ENCODE results near the gene ARL10. TPM values are rescaled to one million over a fixed set of nuclear protein-coding genes. Genes with fewer than 3 reads are reported as not detected.

Gene ARL10
- total RNA-seq, 1 donor from 2014 or later, result 9.1 TPM

GRCh38 chr5:176360894-176361436, 4.3 kb upstream of the ARL10 start:
- peaks cover 3% of the 10 kb centered on the region for H3K4me1 ChIP-seq
- Mint-ChIP-seq H3K9me3 (no peaks in the 10 kb centered on the region), H3K4me3 (peak overlapping the region; percentile 97), H3K27ac (peak overlapping the region; percentile 74), H3K4me1 (peaks cover 7% of the 10 kb centered on the region), H3K36me3 (peaks cover 14% of the 10 kb centered on the region), H3K27me3 (ENCODE audit: insufficient read depth, low read depth) (peaks cover 8% of the 10 kb centered on the region)
- no peak overlapping the region for H3K27ac ChIP-seq
- no peak for DNase-seq (ENCODE audit: low spot score)
- H2AFZ ChIP-seq (replicated peaks), result peak overlapping the region; percentile 82
- peaks cover 49% of the 10 kb centered on the region for H4K20me1 ChIP-seq (ENCODE audit: low read depth)
- H3K9ac ChIP-seq, result peak overlapping the region; percentile 84
- TF ChIP-seq CTCF (IDR thresholded peaks at IDR 0.05) (no peak), EZH2 (IDR thresholded peaks at IDR 0.05) (no peak), EZH2phosphoT487 (IDR thresholded peaks at IDR 0.05) (no peak)
- H3K79me2 ChIP-seq (ENCODE audit: low read depth), result peaks cover 54% of the 10 kb centered on the region
- peak overlapping the region; percentile 75 for H3K4me2 ChIP-seq
- H3F3A ChIP-seq (ENCODE audit: low read depth), result no peaks in the 10 kb centered on the region
- peaks cover 44% of the 10 kb centered on the region for H3K27me3 ChIP-seq
- peak overlapping the region; percentile 90 for H3K4me3 ChIP-seq
- no peaks in the 10 kb centered on the region for H3K36me3 ChIP-seq
- no peaks in the 10 kb centered on the region for H3K9me3 ChIP-seq (ENCODE audit: low read depth)

- Mint-ChIP-seq H3K4me3 (peak within 1 kb of the TSS; percentile 97), H3K4me1 (peaks cover 8% of the 10 kb centered on the region), H3K9me3 (no peaks in the 10 kb centered on the region), H3K27me3 (ENCODE audit: insufficient read depth, low read depth) (peaks cover 8% of the 10 kb centered on the region), H3K27ac (peak within 1 kb of the TSS; percentile 96), H3K36me3 (peaks cover 13% of the 10 kb centered on the region)
- H3K9me3 ChIP-seq (ENCODE audit: low read depth), result no peaks in the 10 kb centered on the region
- H4K20me1 ChIP-seq (ENCODE audit: low read depth), result peaks cover 43% of the 10 kb centered on the region
- peak within 1 kb of the TSS; percentile 90 for H3K4me3 ChIP-seq
- H3K9ac ChIP-seq, result peak within 1 kb of the TSS; percentile 84
- peak within 1 kb of the TSS; percentile 82 for H2AFZ ChIP-seq (replicated peaks)
- H3K79me2 ChIP-seq (ENCODE audit: low read depth), result peaks cover 47% of the 10 kb centered on the region
- peak within 1 kb of the TSS; percentile 75 for H3K4me2 ChIP-seq
- H3F3A ChIP-seq (ENCODE audit: low read depth), result no peaks in the 10 kb centered on the region
- no peaks in the 10 kb centered on the region for H3K36me3 ChIP-seq
- no peak for TF ChIP-seq EZH2 (IDR thresholded peaks at IDR 0.05)
- peak; percentile 10 for TF ChIP-seq CTCF (IDR thresholded peaks at IDR 0.05)
- peak; percentile 52 for TF ChIP-seq EZH2phosphoT487 (IDR thresholded peaks at IDR 0.05)
- H3K4me1 ChIP-seq, result no peaks in the 10 kb centered on the region
- DNase-seq (ENCODE audit: low spot score), result peak; percentile 92
- H3K27ac ChIP-seq, result no peak within 1 kb of the TSS
- peaks cover 50% of the 10 kb centered on the region for H3K27me3 ChIP-seq
Measured at GRCh38 chr5:176361437-176362232, 3.7 kb upstream of the ARL10 start, which contains the start of gene KIAA1191. Gene KIAA1191, minus strand, starts transcription at chr5:176361764. Its CDS starts 2,256 bp downstream, at chr5:176359508.

- Mint-ChIP-seq H3K36me3 (peaks cover 14% of the 10 kb centered on the region), H3K4me3 (peak overlapping the region; percentile 97), H3K9me3 (no peaks in the 10 kb centered on the region), H3K27me3 (ENCODE audit: insufficient read depth, low read depth) (peaks cover 8% of the 10 kb centered on the region), H3K4me1 (peaks cover 10% of the 10 kb centered on the region), H3K27ac (no peak overlapping the region)
- no peak for DNase-seq (ENCODE audit: low spot score)
- Histone ChIP-seq H3K9me3 (ENCODE audit: low read depth) (no peaks in the 10 kb centered on the region), H3K27ac (no peak overlapping the region), H3K4me1 (no peaks in the 10 kb centered on the region), H3K4me3 (peak overlapping the region; percentile 90), H3K27me3 (peaks cover 56% of the 10 kb centered on the region), H3F3A (ENCODE audit: low read depth) (no peaks in the 10 kb centered on the region), H3K4me2 (peak overlapping the region; percentile 75), H4K20me1 (ENCODE audit: low read depth) (peaks cover 41% of the 10 kb centered on the region), H3K9ac (no peak overlapping the region), H3K36me3 (no peaks in the 10 kb centered on the region), H2AFZ (replicated peaks) (peak overlapping the region; percentile 82), H3K79me2 (ENCODE audit: low read depth) (peaks cover 42% of the 10 kb centered on the region)
- TF ChIP-seq CTCF (IDR thresholded peaks at IDR 0.05) (no peak), EZH2 (IDR thresholded peaks at IDR 0.05) (no peak), EZH2phosphoT487 (IDR thresholded peaks at IDR 0.05) (peak; percentile 47)
Measured at GRCh38 chr5:176362233-176362490, 3.1 kb upstream of the ARL10 start.

All from neural progenitor cell (in vitro differentiated cells).